Calu3 (cell line): Measurements from ENCODE around the gene KIF6. TPM values are rescaled to one million over a fixed set of nuclear protein-coding genes. Genes with fewer than 3 reads are reported as not detected.

Experiments
- BruUV-seq: library from RNA; stranded (reverse); fragments of 400-500 nt; replicated peaks from 2 replicates; lab custom pipeline; 2021; lab: Mats Ljungman, UMichigan
- CTCF ChIA-PET: fragments of 300-600 bp; sonication (Branson Sonifier 250); formaldehyde crosslinking; loops from one replicate; lab custom pipeline; 2022; ENCODE audit warnings: antibody characterized with exemption; lab: Charles Lee
- DNase-seq: peaks from one replicate; pipeline ENCODE4 v3.0.0; 2022
- H3K27ac Mint-ChIP-seq: one replicate; pipeline ENCODE4 v1.8.0; 2022; ENCODE audit warnings: mixed read lengths; ENCODE audit not compliant: unreplicated experiment
- H3K27me3 Mint-ChIP-seq: one replicate; pipeline ENCODE4 v1.8.0; 2022; ENCODE audit warnings: mixed read lengths; ENCODE audit not compliant: unreplicated experiment
- H3K36me3 Mint-ChIP-seq: one replicate; pipeline ENCODE4 v1.8.0; 2022; ENCODE audit warnings: mild to moderate bottlenecking, moderate library complexity, mixed read lengths; ENCODE audit not compliant: insufficient read depth, unreplicated experiment
- H3K4me1 Mint-ChIP-seq: one replicate; pipeline ENCODE4 v1.8.0; 2022; ENCODE audit warnings: mild to moderate bottlenecking, low read depth, mixed read lengths; ENCODE audit not compliant: unreplicated experiment
- H3K4me3 Mint-ChIP-seq: one replicate; pipeline ENCODE4 v1.8.0; 2022; ENCODE audit warnings: mild to moderate bottlenecking, low read depth, moderate library complexity, mixed read lengths; ENCODE audit not compliant: unreplicated experiment
- H3K9me3 Mint-ChIP-seq: one replicate; pipeline ENCODE4 v1.8.0; 2022; ENCODE audit warnings: low read depth, mixed read lengths; ENCODE audit not compliant: unreplicated experiment
- intact Hi-C: fragments of 100-400 bp; cut with micrococcal nuclease; formaldehyde crosslinking; loops from one replicate; pipeline ENCODE4 v1.10.0; 2022; ENCODE audit not compliant: unreplicated experiment
- total RNA-seq: library from RNA; stranded (reverse); gene quantifications from 2 replicates; pipeline ENCODE4 v1.2.3, GENCODE V29; 2022
- TF ChIP-seq, protein P1 (sequence below): fragments of 200-600 bp; IDR thresholded peaks from one replicate; pipeline ENCODE4 v1.8.0; 2022; ENCODE audit warnings: antibody characterized with exemption; ENCODE audit not compliant: unreplicated experiment

Gene KIF6
- total RNA-seq, 1 experiment from 2014 or later, result 0.45 TPM

DNA sequence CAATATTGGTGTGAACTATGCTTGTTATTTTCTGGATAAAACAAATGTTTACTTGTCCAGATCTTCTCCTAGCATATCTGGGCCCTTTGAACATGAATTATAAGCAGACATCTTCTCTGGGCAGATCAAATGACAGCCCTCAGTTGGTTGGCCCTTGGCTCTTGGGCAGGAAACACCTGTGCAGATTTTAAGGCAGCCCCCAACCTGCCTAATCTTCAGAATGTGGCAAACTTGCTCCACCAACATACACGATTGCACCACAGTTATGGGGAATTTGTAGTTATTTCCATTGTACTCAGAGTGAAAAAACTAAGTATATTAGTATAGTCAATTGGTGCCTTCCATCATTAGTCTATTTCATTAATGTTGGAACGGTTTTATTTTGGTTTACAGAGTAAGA is 307.8 kb downstream of the KIF6 start:
- no peaks in the 10 kb centered on the region for H3K9me3 Mint-ChIP-seq
- peaks cover 2% of the 10 kb centered on the region for H3K27me3 Mint-ChIP-seq
- CTCF ChIA-PET, result no interaction called here
- DNase-seq, result no peak
- intact Hi-C loops, result no loop called here
- H3K4me3 Mint-ChIP-seq, result no peak overlapping the region
- no peak overlapping the region for H3K27ac Mint-ChIP-seq
- TF ChIP-seq, protein P1, sequence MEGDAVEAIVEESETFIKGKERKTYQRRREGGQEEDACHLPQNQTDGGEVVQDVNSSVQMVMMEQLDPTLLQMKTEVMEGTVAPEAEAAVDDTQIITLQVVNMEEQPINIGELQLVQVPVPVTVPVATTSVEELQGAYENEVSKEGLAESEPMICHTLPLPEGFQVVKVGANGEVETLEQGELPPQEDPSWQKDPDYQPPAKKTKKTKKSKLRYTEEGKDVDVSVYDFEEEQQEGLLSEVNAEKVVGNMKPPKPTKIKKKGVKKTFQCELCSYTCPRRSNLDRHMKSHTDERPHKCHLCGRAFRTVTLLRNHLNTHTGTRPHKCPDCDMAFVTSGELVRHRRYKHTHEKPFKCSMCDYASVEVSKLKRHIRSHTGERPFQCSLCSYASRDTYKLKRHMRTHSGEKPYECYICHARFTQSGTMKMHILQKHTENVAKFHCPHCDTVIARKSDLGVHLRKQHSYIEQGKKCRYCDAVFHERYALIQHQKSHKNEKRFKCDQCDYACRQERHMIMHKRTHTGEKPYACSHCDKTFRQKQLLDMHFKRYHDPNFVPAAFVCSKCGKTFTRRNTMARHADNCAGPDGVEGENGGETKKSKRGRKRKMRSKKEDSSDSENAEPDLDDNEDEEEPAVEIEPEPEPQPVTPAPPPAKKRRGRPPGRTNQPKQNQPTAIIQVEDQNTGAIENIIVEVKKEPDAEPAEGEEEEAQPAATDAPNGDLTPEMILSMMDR, result no peak
- H3K4me1 Mint-ChIP-seq, result no peaks in the 10 kb centered on the region
- H3K36me3 Mint-ChIP-seq, result no peaks in the 10 kb centered on the region
- BruUV-seq, result no TSS peak

- Mint-ChIP-seq H3K9me3 (no peaks in the 10 kb centered on the region), H3K4me1 (no peaks in the 10 kb centered on the region), H3K27me3 (peaks cover 9% of the 10 kb centered on the region), H3K4me3 (no peak overlapping the region), H3K27ac (no peak overlapping the region), H3K36me3 (no peaks in the 10 kb centered on the region)
- TF ChIP-seq, protein P1, result no peak
- CTCF ChIA-PET, result no interaction called here
- BruUV-seq, result no TSS peak
- DNase-seq, result peak; percentile 51
- intact Hi-C loops, result no loop called here
Measured at GRCh38 chr6:39416728-39417127, 308.5 kb downstream of the KIF6 start.

DNA sequence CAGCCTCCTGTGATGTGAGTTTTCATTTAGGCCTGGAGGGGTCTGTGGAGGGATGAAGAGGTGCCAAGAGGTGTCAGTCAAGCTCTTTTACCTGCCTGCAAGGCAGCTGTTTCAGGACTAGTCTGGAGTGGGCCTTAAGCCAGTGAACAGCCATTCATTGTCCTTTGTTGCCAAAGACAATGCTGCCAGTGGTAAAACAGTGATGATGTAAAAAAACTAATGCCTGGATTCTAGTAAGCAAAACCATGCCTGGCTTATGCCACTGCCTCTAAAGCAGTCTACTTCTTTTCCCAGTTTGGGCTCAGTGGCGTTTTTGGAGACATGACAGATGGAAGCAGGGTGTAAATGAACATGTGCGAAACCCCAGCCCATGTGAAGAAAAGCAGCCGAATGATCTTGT is 309.2 kb downstream of the KIF6 start:
- Mint-ChIP-seq H3K9me3 (no peaks in the 10 kb centered on the region), H3K36me3 (no peaks in the 10 kb centered on the region), H3K4me1 (no peaks in the 10 kb centered on the region), H3K4me3 (no peak overlapping the region), H3K27me3 (peaks cover 16% of the 10 kb centered on the region), H3K27ac (peak overlapping the region; percentile 33)
- TF ChIP-seq, protein P1, result no peak
- intact Hi-C loops, result no loop called here
- CTCF ChIA-PET, result interaction anchor here (0.5 to 0.7 kb wide), 2 partner anchors 70 to 461 kb away, joined by 3 read pairs; no protein-coding TSS in a partner anchor
- no TSS peak for BruUV-seq
- no peak for DNase-seq

DNA sequence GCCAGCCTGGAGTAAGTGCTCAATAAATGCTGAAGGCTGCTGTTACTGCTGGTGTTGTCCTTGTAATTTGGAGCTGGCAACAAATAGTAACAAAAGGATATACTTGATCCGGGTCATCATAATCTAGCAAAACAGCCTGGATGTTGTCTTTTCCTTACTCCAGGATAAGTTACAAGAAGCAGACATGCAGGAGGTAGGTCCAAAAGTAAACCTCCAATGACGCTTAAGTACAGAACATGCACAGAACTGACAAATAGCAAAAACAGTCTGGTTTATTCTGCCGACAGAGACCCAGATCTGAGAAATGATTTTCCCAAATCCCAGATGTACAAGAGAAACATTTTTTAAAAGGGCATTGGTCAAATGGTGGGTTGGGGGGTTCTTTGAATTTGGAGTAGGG is 309.7 kb downstream of the KIF6 start:
- H3K9me3 Mint-ChIP-seq, result no peaks in the 10 kb centered on the region
- TF ChIP-seq, protein P1, result no peak
- peaks cover 22% of the 10 kb centered on the region for H3K27me3 Mint-ChIP-seq
- DNase-seq, result no peak
- CTCF ChIA-PET, result interaction anchor here (0.5 to 0.7 kb wide), 2 partner anchors 69 to 461 kb away, joined by 3 read pairs; no protein-coding TSS in a partner anchor
- H3K4me1 Mint-ChIP-seq, result no peaks in the 10 kb centered on the region
- intact Hi-C loops, result no loop called here
- H3K27ac Mint-ChIP-seq, result no peak overlapping the region
- no TSS peak for BruUV-seq
- no peaks in the 10 kb centered on the region for H3K36me3 Mint-ChIP-seq
- H3K4me3 Mint-ChIP-seq, result no peak overlapping the region
